Measurements from ENCODE around the gene PDE1A. TPM values are rescaled to one million over a fixed set of nuclear protein-coding genes. Genes with fewer than 3 reads are reported as not detected.

The PDE1A gene
- total RNA-seq, 2 experiments from 2014 or later = not detected

DNA sequence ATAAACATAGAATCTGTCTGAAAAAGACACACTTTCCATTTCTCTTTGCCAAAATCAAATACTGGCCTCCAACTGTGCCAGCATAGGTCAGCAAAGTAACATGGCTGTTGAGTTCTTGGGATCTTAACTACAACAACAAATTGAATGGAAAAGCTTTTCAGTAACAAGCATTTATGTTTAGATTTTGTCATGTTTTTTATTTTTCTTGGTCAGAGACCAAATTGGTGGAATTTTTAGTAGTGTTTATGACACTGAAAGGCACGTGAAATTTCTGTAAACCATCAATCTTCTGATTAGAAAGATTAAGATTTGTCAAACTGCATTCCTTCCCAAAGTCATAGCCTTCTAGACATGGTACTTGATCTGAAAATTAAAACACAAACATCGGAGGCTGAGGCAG lies 77.6 kb downstream of the PDE1A start:
- TF ChIP-seq, protein P1, sequence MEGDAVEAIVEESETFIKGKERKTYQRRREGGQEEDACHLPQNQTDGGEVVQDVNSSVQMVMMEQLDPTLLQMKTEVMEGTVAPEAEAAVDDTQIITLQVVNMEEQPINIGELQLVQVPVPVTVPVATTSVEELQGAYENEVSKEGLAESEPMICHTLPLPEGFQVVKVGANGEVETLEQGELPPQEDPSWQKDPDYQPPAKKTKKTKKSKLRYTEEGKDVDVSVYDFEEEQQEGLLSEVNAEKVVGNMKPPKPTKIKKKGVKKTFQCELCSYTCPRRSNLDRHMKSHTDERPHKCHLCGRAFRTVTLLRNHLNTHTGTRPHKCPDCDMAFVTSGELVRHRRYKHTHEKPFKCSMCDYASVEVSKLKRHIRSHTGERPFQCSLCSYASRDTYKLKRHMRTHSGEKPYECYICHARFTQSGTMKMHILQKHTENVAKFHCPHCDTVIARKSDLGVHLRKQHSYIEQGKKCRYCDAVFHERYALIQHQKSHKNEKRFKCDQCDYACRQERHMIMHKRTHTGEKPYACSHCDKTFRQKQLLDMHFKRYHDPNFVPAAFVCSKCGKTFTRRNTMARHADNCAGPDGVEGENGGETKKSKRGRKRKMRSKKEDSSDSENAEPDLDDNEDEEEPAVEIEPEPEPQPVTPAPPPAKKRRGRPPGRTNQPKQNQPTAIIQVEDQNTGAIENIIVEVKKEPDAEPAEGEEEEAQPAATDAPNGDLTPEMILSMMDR (IDR thresholded peaks at IDR 0.05) = no peak
- CTCF ChIA-PET = no interaction called here
- intact Hi-C loops (cut with DNase I, micrococcal nuclease) = no loop called here

DNA sequence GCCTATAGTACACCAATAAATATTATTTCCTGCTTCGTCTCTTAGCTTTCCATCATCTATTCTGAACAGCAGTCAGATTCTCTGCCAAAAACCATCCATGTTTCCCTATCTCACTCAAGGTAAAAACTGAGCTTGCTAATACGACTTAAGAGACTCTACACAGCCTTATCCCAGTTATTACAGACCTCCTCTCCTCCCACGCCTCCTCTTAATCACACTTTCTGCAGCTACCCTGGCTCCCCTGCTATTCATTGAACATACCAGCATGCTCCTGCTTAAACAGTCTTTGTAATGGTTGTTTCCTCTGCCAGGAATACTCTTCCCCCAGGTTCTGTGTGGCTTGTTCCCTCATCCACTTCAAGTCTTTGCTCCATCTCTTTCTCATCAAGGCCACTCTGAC lies 81.5 kb downstream of the PDE1A start:
- CTCF ChIA-PET = no interaction called here

More for the DNA sequence above, 77.6 kb downstream of the PDE1A start:
- H3K27me3 ChIP-seq (ENCODE audit: control insufficient read depth in 1 of 2, insufficient read depth in 2 of 2, low read length in 2 of 2) = no peaks in the 10 kb centered on the region
- H3K27ac Mint-ChIP-seq = no peak overlapping the region
- H3K36me3 Mint-ChIP-seq (ENCODE audit: low read depth) = no peaks in the 10 kb centered on the region
- ATAC-seq (ENCODE audit: poor library complexity) (no peak), DNase-seq (no peak)
- no peak overlapping the region for H3K4me3 Mint-ChIP-seq
- no peaks in the 10 kb centered on the region for H3K4me1 Mint-ChIP-seq (ENCODE audit: low read depth)
- POLR2A ChIA-PET = no interaction called here
- H3K36me3 ChIP-seq (ENCODE audit: insufficient read depth, low read length) = no peaks in the 10 kb centered on the region
- H3K9me3 Mint-ChIP-seq = no peaks in the 10 kb centered on the region
- no peaks in the 10 kb centered on the region for H3K9me3 ChIP-seq (ENCODE audit: control insufficient read depth in 1 of 2, insufficient read depth in 1 of 2, low read length in 2 of 2)
- H3K4me1 ChIP-seq (ENCODE audit: insufficient read depth, low read length) = no peaks in the 10 kb centered on the region
- no peak overlapping the region for H3K27ac ChIP-seq (ENCODE audit: low read depth in 1 of 2, low read length in 2 of 2)
- H3K4me3 ChIP-seq (ENCODE audit: low read length) = no peak overlapping the region
- H3K27me3 Mint-ChIP-seq = no peaks in the 10 kb centered on the region

DNA sequence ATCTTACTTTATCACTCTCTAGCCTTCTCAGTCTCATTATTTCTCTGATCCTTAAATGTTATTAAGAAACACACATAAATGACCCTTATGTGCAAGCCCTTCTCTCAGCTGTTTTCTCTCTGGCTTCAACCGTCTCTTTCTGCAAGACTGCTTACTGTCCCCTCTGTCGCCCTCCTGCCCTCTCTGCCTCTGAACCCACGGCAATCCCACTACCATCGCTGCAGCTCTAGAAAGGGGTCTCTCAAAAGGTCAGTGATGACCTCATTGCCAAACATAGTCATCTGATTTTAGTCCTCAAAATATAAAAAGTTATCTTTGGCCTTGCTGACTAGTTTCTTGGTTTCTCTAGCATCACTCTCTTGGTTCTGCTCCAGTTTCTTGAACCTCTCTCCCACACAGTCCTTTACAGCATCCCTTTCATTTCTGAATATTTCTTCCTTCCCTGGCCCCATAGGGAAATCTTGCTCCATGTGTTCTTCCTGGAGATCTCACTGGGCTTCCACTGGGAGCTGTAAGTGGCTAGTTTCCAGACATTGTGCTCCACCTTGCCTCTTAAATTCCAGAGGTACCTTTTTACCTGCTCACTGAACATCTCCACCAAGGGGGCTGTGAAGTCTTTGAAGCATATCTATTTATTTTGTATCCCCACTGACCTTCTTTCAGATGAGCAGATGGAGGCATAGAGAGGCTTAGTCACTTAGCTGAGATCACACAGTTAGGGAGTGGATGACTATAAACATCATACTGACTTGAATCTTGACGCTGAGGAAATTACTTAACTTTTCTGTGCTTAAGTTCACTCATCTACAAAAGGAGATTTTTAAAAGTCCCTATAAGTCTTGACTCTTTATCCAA lies 96.2 kb downstream of the PDE1A start:
- ChIA-PET CTCF (no interaction called here), POLR2A (no interaction called here)
- Histone ChIP-seq H3K27me3 (ENCODE audit: control insufficient read depth in 1 of 2, insufficient read depth in 2 of 2, low read length in 2 of 2) (no peaks in the 10 kb centered on the region), H3K4me1 (ENCODE audit: insufficient read depth, low read length) (no peaks in the 10 kb centered on the region), H3K9me3 (ENCODE audit: control insufficient read depth in 1 of 2, insufficient read depth in 1 of 2, low read length in 2 of 2) (peaks cover 0 to 3% of the 10 kb centered on the region in 2 experiments), H3K36me3 (ENCODE audit: insufficient read depth, low read length) (no peaks in the 10 kb centered on the region), H3K27ac (ENCODE audit: low read depth in 1 of 2, low read length in 2 of 2) (no peak overlapping the region), H3K4me3 (ENCODE audit: low read length) (no peak overlapping the region)
- TF ChIP-seq, protein P1 (IDR thresholded peaks at IDR 0.05) = no peak
- no peak overlapping the region for H3K27ac Mint-ChIP-seq
- peaks cover 8% of the 10 kb centered on the region for H3K9me3 Mint-ChIP-seq
- DNase-seq (no peak), ATAC-seq (ENCODE audit: poor library complexity) (no peak)
- H3K27me3 Mint-ChIP-seq = no peaks in the 10 kb centered on the region
- H3K4me1 Mint-ChIP-seq (ENCODE audit: low read depth) = no peaks in the 10 kb centered on the region
- intact Hi-C loops (cut with DNase I, micrococcal nuclease) = no loop called here
- no peaks in the 10 kb centered on the region for H3K36me3 Mint-ChIP-seq (ENCODE audit: low read depth)
- H3K4me3 Mint-ChIP-seq = no peak overlapping the region

More for the DNA sequence above, 81.5 kb downstream of the PDE1A start:
- H3K36me3 Mint-ChIP-seq (ENCODE audit: low read depth) = no peaks in the 10 kb centered on the region
- no peaks in the 10 kb centered on the region for H3K9me3 Mint-ChIP-seq
- H3K27ac Mint-ChIP-seq = no peak overlapping the region
- no peak overlapping the region for H3K4me3 ChIP-seq (ENCODE audit: low read length)
- H3K27ac ChIP-seq (ENCODE audit: low read depth in 1 of 2, low read length in 2 of 2) = no peak overlapping the region
- TF ChIP-seq, protein P1 (IDR thresholded peaks at IDR 0.05) = no peak
- no peaks in the 10 kb centered on the region for H3K9me3 ChIP-seq (ENCODE audit: control insufficient read depth in 1 of 2, insufficient read depth in 1 of 2, low read length in 2 of 2)
- no peaks in the 10 kb centered on the region for H3K27me3 ChIP-seq (ENCODE audit: control insufficient read depth in 1 of 2, insufficient read depth in 2 of 2, low read length in 2 of 2)
- ATAC-seq (ENCODE audit: poor library complexity) (no peak), DNase-seq (no peak)
- H3K4me3 Mint-ChIP-seq = no peak overlapping the region
- H3K36me3 ChIP-seq (ENCODE audit: insufficient read depth, low read length) = no peaks in the 10 kb centered on the region
- no peaks in the 10 kb centered on the region for H3K27me3 Mint-ChIP-seq
- intact Hi-C loops (cut with DNase I, micrococcal nuclease) = no loop called here
- POLR2A ChIA-PET = no interaction called here
- no peaks in the 10 kb centered on the region for H3K4me1 Mint-ChIP-seq (ENCODE audit: low read depth)
- H3K4me1 ChIP-seq (ENCODE audit: insufficient read depth, low read length) = no peaks in the 10 kb centered on the region
